Measurements from ENCODE around the gene PTPA.
"Not testable (repeated sequence)": the region's sequence is repeated elsewhere in the genome, so short reads cannot be mapped to it uniquely, and the experiment has no call there.

Gene PTPA

DNA sequence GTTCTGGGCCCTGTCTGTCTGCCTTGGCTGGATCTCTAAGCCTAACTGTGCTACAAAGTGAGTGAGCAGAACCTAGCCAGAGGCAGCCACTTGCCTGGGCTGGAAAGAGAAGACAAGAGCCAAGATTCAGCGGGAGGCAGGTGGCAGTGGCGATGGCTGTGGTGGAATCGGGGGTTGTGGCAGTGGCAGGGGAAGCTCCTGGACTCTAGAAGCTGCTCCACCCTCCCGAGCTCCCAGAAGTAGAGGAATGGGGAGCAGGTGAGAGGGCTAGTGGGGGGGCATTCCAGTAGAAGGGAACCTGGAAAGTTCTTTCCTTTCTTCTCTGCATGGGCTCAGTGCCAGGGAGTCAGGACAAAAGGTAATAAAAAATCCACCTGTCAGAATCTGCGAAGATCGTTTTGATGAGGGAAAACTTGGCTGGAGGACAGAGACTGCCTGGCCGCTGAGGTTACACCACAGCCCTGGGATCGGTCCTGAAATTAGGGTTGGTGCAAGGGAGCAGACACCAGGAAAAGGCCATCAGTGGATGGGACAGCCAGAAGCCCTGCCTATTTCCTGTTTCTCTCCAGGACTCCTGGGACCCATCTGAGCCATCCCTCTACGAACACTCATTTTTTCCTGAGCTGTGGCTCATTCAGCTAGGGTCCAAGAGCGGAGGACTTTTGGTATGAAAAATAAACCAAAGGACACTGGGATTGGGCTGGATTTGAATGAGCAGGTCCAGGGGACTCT, 2.2 kb upstream of the PTPA start:
- no peak for DNase-seq (ENCODE audit: low read depth in 3 of 3)

DNA sequence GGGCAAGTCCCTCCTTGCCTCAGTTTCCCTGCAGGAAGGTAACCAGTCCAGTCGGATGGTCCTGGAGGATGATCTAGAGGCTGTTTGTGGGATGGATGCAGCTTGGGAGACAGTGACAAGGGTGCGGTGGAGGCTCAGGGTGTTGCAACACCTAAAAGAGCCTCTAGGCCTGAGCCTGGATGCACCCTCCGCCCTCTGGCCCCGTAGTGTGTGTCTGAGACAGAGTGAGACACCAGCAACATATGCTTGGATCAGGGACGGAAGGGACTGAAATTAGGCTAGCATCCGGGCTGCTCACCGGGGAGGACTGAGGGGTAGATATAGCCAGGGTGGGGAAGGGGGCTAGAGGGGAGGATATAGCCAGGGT, 1.7 kb upstream of the PTPA start:
- no peak for DNase-seq (ENCODE audit: low read depth in 3 of 3)

DNA sequence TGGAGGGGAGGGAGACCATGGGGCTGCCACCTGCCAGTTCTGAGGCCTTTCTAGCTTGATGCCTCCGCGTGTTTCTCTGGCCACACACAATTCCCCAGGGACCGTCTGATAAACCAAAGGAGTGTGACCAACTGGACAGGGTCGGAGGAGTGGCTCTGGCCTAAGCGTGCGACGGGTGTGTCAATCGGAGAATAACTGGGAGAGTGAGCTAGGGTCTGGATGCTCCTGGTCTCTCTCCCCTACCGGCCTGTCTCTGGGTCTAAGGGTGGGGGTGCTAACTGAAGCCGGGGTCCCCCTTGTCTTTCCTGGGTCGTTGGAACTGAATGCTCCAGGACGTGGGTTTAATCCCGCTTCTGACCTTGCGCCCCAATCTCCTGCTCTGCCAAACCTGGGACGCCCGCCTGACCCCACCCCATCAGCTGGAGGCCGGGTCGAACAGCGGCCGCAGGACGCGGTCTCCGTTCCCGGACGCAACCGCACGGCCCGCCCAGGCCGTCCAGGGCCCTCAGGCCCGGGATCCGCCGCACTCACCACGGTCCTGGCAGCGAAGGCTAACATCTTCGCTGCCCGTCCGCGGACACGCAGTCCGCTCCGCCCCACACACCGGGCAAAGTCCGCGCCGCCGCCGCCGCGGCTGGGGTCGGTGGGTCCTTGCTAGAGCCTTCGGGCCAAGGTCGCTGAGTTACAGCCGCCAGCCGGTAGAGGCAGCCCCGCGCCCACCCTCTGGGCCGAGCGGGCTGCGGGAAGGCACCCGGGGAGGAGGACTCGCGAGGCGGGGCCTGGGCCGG, 1.1 kb upstream of the PTPA start:
- no peak for DNase-seq (ENCODE audit: low read depth in 3 of 3)

DNA sequence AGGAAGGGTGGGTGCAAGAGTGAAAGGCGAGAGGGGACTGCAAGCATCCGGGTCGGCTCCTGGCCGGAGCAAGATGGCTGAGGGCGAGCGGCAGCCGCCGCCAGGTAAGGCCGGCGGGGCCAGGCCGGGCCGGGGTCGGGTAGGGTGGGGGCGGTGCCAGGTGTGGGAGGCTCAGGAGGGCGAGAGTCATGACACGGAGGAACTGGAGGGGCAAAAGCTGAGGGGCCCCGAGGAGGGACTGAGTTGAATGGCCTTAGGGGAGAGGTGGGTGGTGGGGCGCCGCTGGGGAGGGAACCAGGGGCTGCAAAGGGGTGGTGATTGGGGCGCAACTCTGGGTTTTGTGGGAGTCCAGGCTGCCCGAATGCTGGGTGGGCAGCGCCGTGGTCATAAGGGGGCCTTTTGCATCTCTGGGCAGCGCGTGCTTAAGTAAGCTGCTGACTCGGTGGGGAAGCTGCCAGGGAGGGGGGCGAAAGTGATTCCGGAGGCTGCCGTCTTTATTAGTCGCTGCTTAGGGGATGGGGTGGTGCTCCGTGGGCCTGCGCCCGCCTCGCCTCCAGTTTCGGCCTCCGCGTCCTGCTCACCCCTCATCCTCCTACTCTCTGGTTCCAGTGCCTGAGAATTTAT, 425 bp downstream of the PTPA start:
- DNase-seq (ENCODE audit: low read depth in 3 of 3), result peak in 1 of 3 experiments; percentile 33

DNA sequence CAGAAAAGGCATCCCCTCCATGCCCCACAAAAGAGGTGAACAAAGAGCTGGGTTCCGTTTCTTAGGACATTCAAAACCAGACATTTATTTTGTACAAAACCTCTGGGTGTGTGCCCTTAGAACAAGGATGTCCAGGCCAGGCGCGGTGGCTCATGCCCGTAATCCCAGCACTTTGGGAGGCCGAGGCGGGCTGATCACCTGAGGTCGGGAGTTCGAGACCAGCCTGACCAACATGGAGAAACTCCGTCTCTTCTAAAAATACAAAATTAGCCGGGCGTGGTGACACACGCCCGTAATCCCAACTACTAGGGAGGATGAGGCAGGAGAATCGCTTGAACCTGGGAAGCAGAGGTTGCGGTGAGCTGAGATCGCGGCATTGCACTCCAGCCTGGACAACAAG, 1.3 kb downstream of the PTPA start:
- DNase-seq (ENCODE audit: low read depth in 3 of 3), result not testable (repeated sequence)

DNA sequence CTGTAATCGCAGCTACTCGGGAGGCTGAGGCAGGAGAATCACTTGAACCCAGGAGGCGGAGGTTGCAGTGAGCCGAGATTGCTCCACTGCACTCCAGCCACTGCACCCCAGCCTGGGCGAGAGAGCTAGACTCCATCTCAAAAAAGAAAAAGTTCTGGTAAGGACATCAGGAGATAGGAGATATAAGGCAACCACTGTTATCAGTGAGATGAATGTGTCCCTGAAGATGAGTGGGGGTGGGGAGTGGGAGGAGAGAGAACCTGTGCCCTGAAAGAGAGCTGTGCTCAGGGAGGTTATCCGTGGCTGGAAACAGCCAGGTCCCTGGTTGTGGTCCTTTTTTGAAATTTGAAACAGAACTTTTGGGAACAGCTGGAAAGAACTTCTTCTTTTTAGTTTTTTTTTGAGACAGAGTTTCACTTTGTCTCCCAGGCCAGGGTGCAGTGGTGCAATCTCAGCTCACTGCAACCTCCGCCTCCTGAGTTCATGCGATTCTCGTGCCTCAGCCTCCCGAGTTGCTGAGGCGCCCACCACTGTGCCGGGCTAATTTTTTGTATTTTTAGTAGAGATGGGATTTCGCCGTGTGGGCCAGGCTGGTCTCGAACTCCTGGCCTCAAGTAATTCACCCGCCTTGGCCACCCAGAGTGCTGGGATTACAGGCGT, 2.6 kb downstream of the PTPA start:
- DNase-seq (ENCODE audit: low read depth in 3 of 3), result no peak

DNA sequence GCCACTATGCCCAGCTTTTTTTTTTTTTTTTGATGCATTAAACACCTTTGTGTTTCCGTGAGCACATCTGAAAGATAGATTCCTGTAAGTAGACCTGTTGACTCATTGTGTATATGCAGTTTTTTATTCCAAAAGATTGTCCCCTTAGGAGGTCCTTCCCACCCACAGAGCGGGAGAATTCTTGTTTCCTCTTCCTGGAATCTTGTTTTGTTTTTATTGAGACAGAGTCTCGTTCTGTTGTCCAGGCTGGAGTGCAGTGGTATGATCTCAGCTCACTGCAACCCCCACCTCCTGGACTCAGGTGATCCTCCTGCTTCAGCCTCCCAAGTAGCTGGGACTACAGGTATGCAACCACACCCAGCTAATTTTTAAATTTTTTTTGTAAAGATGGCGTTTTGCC, 7.6 kb downstream of the PTPA start:
- DNase-seq (ENCODE audit: low read depth in 3 of 3), result no peak

DNA sequence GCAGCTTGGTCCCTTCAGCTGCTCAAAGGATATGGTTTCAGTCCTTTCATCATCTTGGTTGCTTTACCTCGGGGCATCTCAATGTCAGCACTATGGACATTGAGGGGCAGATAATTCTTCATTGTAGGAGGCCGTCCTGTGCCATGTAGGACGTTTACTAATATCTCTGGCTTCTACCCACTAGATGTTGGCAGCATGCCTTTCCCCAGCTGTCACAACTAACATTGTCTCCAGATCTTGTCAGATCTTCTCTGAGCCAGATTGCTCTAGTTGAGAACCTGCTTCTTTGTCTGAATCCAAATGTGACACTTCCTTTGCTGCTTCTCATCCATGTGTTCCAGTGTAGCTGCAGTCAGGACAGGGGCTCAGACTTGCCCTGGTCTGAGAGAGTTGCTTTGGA, 10.3 kb downstream of the PTPA start:
- no peak for DNase-seq (ENCODE audit: low read depth in 3 of 3)

DNA sequence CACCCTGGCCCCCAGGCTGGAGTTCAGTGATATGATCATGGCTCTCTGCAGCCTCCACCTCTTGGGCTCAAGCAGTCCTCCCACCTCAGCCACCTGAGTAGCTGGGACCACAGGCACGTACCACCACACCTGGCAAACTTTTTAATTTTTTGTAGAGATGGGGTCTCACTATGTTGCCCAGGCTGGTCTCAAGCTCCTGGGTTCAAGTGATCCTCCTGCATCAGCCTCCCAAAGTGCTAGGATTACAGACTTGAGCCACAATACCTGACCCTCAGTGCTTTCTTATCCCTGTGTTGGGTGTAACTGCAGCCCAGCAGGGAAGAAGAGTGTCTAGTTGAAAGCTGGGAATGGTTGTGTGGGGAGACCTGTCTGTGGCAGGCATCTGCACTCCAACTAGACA, 10.9 kb downstream of the PTPA start:
- DNase-seq (ENCODE audit: low read depth in 3 of 3), result no peak

DNA sequence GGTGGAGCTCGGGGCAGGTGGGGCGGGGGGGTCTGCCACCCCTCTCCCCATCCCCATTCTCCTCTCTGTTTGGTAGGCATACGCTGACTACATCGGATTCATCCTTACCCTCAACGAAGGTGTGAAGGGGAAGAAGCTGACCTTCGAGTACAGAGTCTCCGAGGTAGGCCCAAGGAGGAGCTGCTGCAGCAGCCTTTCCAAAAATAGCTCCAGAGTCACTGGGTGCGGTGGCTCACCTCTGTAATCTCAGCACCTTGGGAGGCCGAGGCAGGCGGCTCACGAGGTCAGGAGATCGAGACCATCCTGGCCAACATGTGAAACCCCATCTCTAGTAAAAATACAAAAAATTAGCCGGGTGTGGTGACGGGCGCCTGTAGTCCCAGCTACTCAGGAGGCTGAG, 11.8 kb downstream of the PTPA start:
- DNase-seq (ENCODE audit: low read depth in 3 of 3), result not testable (repeated sequence)

DNA sequence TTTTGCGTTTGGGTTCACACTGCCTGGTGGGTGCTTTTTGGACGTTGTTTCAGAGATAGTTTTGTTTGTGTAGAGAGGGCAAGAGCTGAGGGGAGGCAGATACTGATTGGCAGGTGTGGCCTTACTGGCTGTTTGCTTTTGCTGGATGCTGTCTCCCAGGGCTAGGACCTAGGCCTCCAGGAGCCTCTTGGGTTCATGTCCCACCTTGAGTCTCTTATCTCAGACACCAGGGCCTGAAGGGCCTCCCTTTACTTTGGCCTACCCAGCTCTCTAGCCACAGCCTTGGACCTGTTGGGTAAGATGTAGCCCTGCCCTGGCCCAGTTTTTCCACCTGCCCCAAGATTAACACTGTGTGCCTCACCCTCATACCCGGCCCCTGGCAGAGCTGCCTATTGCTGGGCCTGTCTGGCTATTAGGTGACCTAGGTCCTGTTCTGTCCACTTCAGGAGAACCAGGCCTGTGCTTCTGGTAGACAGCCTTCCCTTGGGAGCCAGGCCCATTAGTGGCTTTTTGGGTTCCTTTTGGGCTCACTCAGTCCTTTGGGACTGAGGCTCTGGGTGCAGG, 13.4 kb downstream of the PTPA start:
- DNase-seq (ENCODE audit: low read depth in 3 of 3), result no peak

DNA sequence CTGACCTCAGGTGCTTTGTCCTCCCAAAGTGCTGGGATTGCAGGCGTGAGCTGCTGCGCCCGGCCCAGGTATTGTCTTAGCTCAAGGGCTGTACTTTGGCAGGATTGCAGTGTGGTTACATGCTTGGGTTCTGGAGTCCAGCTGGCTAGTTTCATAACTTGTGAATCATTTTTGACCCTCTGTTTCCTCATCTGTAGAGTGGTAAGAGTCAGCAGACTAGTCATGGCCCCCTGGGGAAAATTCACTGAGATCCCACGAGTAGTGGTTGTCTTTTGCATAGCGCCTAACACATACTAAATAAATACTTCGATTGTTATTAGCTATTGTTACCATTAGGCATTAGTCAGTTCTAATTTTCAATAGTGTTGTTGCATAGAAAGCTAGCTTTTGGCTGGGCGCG, 14.3 kb downstream of the PTPA start:
- DNase-seq (ENCODE audit: low read depth in 3 of 3), result no peak

DNA sequence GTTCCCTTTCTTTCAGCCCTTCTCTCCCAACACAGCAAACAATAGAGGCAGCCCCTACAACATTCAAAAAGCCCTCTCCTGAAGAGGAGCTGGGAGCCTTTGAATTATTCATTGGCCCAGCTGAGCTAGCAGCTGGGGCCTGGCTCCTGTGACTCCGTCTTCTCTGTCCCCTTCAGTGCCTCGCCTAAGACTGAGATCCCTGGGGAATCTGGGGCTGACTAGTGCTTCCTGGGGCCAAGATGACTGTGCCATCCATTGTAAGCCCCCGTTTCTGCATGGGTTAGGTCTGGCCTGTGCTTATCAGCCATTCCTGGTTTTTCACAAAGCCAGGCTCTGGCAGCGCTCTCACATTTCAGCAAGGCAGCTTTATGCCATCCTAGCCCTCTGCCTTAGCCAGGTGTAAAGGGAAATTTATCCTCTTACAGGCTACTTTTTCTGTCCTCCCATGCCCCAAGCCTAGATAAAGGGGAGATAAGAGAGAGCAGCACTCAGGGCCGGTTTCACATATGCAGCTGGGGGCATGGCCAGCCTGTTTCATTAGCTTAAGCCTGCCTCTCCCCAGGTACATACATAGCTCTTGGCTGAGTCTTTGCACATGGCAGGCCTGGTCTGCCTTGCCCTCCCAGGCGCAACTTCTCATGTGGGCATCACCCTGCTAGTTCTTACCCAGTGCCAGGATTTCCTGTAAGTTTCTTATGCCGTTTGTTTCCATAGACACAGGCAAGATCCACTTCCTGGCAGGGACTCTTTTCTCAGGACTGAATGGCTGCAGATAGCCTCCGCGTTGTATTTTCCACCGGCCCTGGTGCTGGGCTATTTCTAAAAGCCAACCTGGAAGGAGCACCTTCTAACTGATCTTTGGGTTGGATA, 15.8 kb downstream of the PTPA start:
- DNase-seq (ENCODE audit: low read depth in 3 of 3), result no peak

DNA sequence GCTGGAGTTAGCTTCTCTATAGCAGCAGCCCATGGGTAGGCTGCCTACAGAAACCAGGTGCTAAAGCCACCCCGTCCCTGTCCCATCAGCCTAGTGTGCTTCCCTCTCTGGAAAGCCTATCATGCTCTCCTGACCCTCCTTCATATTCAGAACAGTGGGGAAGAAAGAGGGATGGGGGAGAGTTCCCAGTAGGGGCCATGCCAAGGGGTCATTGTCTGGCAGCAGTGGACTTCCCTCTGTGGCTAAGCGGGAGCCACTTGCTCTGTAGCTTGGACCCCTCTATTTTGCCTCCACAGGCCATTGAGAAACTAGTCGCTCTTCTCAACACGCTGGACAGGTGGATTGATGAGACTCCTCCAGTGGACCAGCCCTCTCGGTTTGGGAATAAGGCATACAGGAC, 17.5 kb downstream of the PTPA start:
- DNase-seq (ENCODE audit: low read depth in 3 of 3), result no peak

DNA sequence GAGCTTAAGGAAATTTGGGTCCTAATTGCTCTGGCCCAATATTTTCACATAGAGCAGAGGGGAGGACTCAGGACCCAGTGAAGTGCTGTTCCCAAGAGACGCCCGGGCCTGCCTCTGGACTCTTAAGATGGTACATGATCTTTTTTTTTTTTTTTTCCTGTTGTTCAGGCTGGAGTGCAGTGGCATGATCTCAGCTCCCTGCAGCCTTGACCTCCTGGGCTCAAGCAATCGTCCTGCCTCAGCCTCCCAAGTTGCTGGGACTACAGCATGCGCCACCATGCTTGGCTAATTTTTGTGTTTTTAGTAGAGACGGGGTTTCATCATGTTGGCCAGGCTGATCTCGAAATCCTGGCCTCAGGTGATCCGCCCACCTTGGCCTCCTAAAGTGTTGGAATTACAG, 19.1 kb downstream of the PTPA start:
- not testable (repeated sequence) for DNase-seq (ENCODE audit: low read depth in 3 of 3)

DNA sequence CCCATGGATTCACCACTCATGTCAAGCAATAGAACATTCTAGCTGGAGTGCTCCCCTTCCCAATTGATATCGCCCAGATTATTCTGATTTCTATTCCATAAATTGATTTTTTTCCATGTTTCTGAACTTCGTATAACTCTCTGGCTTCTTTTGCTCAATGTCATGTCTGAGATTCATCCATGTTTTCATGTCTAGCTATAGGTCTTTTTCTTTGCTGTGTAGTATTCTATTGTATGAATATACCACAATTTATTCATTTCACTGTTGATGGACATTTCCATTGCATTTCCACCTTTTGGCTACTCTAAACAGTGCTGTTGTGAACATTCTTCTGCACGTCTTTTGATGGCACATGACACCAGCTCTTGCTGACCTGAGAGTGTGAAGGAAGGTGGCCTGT, 19.6 kb downstream of the PTPA start:
- DNase-seq (ENCODE audit: low read depth in 3 of 3), result no peak

DNA sequence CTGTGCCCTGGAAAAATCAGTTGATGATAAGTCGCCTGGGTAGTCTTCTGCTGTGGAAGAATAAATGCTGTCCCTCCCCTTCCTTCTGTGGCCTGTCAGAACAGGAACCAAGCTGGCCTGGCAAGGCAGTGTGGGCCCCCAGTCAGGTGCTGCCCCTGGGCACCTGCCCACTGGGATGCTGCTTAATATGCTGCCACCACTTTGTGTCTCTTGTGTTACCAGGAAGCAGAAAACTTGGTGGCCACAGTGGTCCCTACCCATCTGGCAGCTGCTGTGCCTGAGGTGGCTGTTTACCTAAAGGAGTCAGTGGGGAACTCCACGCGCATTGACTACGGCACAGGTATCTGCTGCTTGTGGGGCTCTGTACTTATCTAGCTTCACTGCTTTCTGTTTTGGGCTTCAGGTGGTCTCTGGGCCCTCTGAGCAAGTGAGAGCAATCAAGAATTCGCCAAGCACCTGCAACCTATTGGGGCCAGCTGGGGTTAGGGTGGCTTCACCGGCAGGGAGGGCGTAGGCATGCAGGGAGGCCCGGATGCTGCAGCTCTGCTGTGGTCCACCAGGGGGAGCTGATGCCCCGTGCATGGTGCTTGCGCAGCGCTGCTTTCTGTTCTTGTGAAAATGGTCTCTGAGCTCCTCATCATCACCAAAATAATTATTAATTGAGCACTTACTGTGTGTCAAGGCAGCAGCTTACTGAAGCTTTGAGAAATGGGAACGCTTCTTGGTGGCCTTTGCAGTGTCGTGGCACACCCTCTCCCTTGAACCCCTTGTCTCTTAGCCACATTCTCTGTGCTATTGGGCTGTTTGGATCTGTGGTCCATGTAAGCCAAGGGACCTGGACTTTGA, 20.3 kb downstream of the PTPA start:
- peak; percentile 74 to 79 (median 78) for DNase-seq (ENCODE audit: low read depth in 3 of 3)

DNA sequence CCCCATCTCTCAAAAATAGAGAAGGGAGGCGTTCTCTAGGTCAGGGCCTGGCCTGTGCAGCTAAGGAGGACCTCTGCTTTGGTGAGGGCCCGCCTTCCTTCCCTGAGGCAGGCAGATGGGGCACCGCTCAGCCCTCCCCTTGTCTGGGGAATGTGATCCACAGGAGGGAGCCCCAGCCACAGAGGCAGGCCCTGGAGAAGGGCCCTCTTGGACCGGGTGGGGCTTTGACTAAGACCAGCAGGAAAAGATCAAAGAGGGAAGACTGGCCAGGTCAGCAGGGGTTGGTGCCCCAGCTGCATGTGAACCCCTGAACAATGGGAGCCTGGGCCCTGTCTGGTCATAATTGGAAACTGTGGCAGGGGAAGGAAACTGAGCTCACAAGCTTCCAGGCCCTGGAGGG, 21.9 kb downstream of the PTPA start:
- DNase-seq (ENCODE audit: low read depth in 3 of 3), result no peak

DNA sequence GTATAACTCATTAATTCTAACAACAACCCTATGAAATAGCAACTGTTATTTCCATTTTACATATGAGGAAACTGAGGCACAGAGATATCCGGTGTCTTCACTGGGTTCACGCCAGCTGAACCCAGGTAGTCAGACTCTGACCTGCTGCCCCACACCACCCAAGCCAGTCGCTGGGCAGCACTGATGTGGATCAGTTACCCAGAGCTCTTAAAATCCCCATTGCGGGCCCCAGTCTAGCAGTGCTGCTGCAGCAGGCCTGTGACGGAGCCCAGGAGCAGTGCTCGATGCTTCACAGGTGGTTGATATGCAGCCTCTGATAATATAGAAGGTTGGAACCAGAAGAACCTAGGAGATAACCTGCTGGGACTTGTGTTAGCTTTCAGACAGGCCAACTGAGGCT, 24.3 kb downstream of the PTPA start:
- no peak for DNase-seq (ENCODE audit: low read depth in 3 of 3)

DNA sequence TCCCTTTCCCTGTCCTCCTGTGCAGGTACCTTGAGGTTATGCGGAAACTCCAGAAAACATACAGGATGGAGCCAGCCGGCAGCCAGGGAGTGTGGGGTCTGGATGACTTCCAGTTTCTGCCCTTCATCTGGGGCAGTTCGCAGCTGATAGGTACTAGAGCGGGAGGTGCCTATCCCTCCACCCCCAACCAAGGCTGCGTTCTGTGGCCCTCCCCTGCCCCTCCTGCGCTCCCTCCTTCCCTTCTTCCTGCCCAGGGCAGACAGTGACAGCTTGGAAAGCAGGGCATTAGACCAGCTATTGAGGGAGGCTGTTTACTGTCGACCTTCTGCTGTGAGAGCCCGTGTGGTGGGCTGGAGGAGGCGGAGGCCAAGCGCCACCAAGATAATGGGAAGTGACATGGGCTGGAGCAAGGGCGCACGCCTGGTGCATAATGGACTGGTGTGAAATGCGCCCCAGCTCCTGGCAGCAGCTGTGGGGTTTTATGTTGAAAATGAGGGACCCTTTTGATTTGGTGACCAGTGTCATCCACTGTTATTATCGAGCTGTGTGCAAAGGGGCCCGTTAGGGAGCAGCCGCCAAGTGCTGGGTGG, 25.3 kb downstream of the PTPA start:
- DNase-seq (ENCODE audit: low read depth in 3 of 3), result no peak

Measured in stimulated activated CD4-positive, alpha-beta T cell treated with anti-CD3 and anti-CD28 coated beads, TNF-alpha, amount 100 ng/mL, for 24 hours (primary cell).